GM18526 (cell line): Measurements from ENCODE around the gene P4HA3.

Experiments
- POLR2A ChIP-seq: IDR thresholded peaks from 3 replicates; pipeline ENCODE4 v1.6.1; 2011; ENCODE audit not compliant: insufficient read length; ENCODE audit errors: extremely low read depth

Gene P4HA3

GRCh38 chr11:74282914-74283371 lies 28.5 kb downstream of the P4HA3 start:
- no peak for TF ChIP-seq POLR2A

- TF ChIP-seq POLR2A = no peak
Observed at GRCh38 chr11:74282421-74282820, 29.0 kb downstream of the P4HA3 start.

- TF ChIP-seq POLR2A = no peak
Observed at GRCh38 chr11:74280494-74280893, 30.9 kb downstream of the P4HA3 start.

DNA sequence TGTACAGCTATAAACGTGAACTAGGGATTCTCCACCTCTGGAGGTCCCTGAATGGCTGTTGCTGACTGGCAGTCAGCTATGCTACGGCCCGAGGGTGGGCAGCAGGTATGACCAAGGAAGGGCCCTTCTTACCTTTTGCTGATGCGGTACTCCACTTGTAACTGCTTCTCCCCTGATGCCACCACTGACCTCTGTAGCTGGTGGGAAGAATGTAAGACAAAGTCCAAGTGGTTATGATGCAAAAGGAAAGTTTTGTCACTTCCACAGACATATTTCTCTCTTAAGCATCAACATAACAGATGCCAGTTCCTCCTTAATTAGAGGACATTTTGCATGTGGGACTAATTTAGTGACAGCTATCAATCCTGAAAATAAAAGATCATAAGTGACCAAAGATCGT lies 32.2 kb downstream of the P4HA3 start:
- no peak for TF ChIP-seq POLR2A

- no peak for TF ChIP-seq POLR2A
Observed at GRCh38 chr11:74278721-74279161, 32.7 kb downstream of the P4HA3 start.

- TF ChIP-seq POLR2A = no peak
Observed at GRCh38 chr11:74278103-74278502, 33.3 kb downstream of the P4HA3 start.

DNA sequence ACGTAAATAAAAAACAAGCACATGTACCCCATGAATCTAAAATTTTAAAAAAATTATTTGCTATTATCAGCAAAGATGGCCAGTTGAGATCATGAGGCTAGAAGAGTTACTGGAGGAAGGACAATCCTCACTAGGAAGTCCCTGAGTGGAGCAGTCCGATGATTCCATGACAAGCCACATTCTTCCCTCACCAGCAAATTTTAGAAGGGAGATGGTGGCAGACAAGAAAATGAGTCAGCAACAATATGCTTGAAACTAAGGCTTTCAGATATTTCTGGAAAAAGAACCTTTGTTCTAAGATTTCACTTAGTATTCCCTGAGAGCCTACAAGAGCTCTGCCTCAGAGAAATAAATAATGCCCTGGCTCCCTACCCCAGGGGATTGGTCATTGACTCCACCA lies 34.9 kb downstream of the P4HA3 start:
- TF ChIP-seq POLR2A = no peak

GRCh38 chr11:74272276-74272675 lies 39.2 kb downstream of the P4HA3 start:
- no peak for TF ChIP-seq POLR2A

DNA sequence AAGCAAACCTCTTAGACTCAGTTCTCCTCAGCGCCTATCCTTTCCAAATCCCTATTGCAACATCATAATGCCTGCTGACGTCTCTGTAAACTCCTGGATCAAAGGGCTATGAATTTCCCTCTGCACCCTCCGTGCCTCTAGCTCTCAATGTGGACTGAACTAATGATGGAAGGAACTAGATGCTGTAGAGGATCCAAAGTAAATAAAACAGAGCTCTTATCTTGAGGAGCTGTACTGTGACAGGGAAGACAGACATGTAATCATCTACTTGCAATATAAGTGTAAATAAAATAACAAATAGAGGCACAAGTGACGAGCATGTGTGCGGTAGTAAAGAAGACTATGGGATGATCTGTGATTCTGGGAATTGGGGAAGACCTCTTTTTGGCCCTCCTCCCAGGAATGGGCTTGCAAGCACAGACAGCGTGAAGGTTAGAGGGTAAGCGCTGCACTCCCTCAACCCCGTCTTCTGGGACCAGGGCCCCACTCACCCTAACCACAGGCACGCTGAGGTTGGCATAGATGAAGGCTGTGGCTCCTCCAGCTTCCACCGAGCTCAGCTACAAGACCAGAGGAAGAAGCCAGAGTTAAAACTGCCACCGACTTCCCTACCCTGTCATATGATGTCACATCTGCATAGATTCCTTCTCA lies 42.2 kb downstream of the P4HA3 start:
- TF ChIP-seq POLR2A = no peak

DNA sequence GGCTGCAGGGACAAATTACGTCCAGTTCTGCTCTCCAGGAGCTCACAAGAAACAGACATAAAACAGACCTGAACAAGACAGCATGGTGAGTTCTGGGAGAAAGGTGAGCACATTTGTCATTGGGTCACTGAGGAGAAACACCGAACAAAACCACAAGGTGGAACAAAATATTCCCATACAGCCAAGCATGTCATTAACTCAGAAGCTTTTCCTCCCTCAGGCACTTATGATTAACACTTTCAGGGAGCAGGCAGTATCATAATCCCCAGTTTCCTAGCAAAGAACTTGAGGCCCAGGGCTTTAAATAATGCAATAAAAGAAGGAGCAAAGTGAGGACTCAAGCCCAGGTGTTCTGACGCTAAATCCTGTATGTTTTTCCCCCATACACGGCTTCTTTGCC lies 43.0 kb downstream of the P4HA3 start:
- TF ChIP-seq POLR2A = no peak

- TF ChIP-seq POLR2A = no peak
Observed at GRCh38 chr11:74267014-74267413, 44.4 kb downstream of the P4HA3 start.

GRCh38 chr11:74265256-74265655 lies 46.2 kb downstream of the P4HA3 start:
- no peak for TF ChIP-seq POLR2A

- TF ChIP-seq POLR2A = no peak
Observed at GRCh38 chr11:74262725-74263124, 48.7 kb downstream of the P4HA3 start.

DNA sequence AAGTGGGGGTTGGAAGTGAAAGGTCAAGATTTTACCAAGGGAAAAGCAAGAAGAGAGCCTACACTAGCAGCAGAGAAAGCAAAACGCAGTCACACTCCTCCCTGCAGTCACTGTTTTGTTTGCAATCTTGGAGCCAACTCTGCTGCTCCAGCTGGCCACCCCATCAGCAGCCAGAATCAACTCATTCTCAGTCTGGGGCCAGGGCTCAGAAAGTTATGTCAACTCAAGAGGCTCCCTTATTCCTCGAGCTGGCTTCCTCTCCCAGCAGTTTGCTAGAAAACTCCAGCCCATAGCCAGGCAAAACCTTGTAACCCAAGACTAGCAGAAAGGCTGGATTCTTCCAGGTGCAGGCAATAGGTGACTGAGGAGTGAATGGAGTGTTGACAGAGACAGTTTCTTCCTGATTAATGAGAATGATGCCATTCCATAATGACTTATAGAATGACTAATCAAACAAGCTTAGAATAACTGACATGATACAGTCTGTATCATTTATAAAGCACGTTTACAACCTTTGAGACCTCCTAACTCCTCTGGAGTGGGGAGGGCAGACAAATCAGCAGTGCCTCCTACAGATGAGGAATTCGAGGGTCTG lies 53.4 kb downstream of the P4HA3 start:
- no peak for TF ChIP-seq POLR2A

GRCh38 chr11:74256378-74257133 lies 54.9 kb downstream of the P4HA3 start:
- TF ChIP-seq POLR2A = no peak

DNA sequence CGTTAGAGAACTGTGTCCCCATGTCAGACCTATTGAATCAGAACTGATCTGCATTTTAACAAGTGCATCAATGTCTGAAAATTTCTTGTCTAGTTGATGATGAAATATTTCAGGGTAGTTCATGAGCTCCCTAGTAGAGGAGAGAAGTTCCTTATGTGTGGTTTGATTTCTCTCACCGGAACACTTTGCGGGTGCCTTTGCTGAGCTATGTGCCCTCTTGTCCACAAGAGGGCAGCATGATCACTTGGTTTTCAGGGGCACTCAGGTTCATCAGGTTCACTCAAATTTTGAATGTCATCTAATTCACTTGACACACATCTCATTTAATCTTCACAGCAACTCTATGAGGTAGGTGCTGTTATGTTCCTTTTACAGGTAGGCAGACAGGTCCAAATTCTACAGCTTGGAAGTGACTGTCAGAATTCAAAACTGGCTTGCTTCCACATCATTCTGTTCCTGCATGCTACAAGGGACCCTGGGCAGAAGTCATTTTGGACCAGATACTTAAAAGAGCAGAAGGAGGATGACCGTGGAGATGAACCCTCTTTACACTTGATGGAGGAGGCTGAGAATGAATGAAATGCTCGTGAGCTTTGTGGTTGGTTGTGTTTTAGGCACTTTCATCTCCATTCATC lies 55.6 kb downstream of the P4HA3 start:
- TF ChIP-seq POLR2A = no peak
